Germinal center (tissue), 1 donor: Measurements from ENCODE around the gene DIAPH2.
"Not testable (repeated sequence)": the region's sequence is repeated elsewhere in the genome, so short reads cannot be mapped to it uniquely, and the experiment has no call there.

Source experiments
- DNase-seq: peaks from one replicate; pipeline ENCODE4 v3.0.0; 2012; ENCODE audit warnings: mixed read lengths, low spot score

DIAPH2 gene

GRCh38 chrX:96684339-96685209 lies at the start of gene DIAPH2:
DIAPH2 (plus strand) TSS chrX:96684842.
- peak; percentile 62 for DNase-seq

- DNase-seq: no peak
Measured at GRCh38 chrX:96650023-96650422, 34.6 kb upstream of the DIAPH2 start.

GRCh38 chrX:96655947-96656623 lies 28.6 kb upstream of the DIAPH2 start:
- no peak for DNase-seq

GRCh38 chrX:96682516-96682915 lies 2.1 kb upstream of the DIAPH2 start:
- no peak for DNase-seq

- peak; percentile 16 for DNase-seq
Measured at GRCh38 chrX:96683997-96684338, 674 bp upstream of the DIAPH2 start.

- DNase-seq: peak; percentile 2
Measured at GRCh38 chrX:96685210-96686099, 813 bp downstream of the DIAPH2 start.

- DNase-seq: no peak
Measured at GRCh38 chrX:96687776-96688175, 3.1 kb downstream of the DIAPH2 start.

GRCh38 chrX:96688789-96689188 lies 4.1 kb downstream of the DIAPH2 start:
- no peak for DNase-seq

GRCh38 chrX:96689991-96690390 lies 5.3 kb downstream of the DIAPH2 start:
- DNase-seq: no peak

- no peak for DNase-seq
Measured at GRCh38 chrX:96692454-96692853, 7.8 kb downstream of the DIAPH2 start.

GRCh38 chrX:96692890-96693289 lies 8.2 kb downstream of the DIAPH2 start:
- no peak for DNase-seq

- DNase-seq: no peak
Measured at GRCh38 chrX:96693407-96693806, 8.8 kb downstream of the DIAPH2 start.

- no peak for DNase-seq
Measured at GRCh38 chrX:96696462-96696861, 11.8 kb downstream of the DIAPH2 start.

- no peak for DNase-seq
Measured at GRCh38 chrX:96700625-96701024, 16.0 kb downstream of the DIAPH2 start.

GRCh38 chrX:96703379-96703778 lies 18.7 kb downstream of the DIAPH2 start:
- no peak for DNase-seq

GRCh38 chrX:96703816-96704215 lies 19.2 kb downstream of the DIAPH2 start:
- no peak for DNase-seq

- no peak for DNase-seq
Measured at GRCh38 chrX:96704629-96705028, 20.0 kb downstream of the DIAPH2 start.

GRCh38 chrX:96705905-96706304 lies 21.3 kb downstream of the DIAPH2 start:
- no peak for DNase-seq

GRCh38 chrX:96707804-96708203 lies 23.2 kb downstream of the DIAPH2 start:
- DNase-seq: no peak

- DNase-seq: no peak
Measured at GRCh38 chrX:96710031-96710430, 25.4 kb downstream of the DIAPH2 start.

- DNase-seq: no peak
Measured at GRCh38 chrX:96713303-96713702, 28.7 kb downstream of the DIAPH2 start.

- not testable (repeated sequence) for DNase-seq
Measured at GRCh38 chrX:96714393-96714792, 29.8 kb downstream of the DIAPH2 start.
